Measurements from ENCODE around the gene DCTPP1. TPM values are rescaled to one million over a fixed set of nuclear protein-coding genes. Genes with fewer than 3 reads are reported as not detected.
"Not testable (repeated sequence)": the region's sequence is repeated elsewhere in the genome, so short reads cannot be mapped to it uniquely, and the experiment has no call there.

The DCTPP1 gene
- total RNA-seq, 1 experiment from 2014 or later, result 32.2 TPM

- no peak for DNase-seq (ENCODE audit: low read depth)
Measured at GRCh38 chr16:30414159-30414558, 15.7 kb downstream of the DCTPP1 start.

GRCh38 chr16:30413112-30413806, 16.6 kb downstream of the DCTPP1 start:
- no peak for DNase-seq (ENCODE audit: low read depth)

- peak; percentile 86 for DNase-seq (ENCODE audit: low read depth)
Measured at GRCh38 chr16:30409125-30410060, 20.4 kb downstream of the DCTPP1 start.

- no peak for DNase-seq (ENCODE audit: low read depth)
Measured at GRCh38 chr16:30407804-30408534, 21.9 kb downstream of the DCTPP1 start.

- peak; percentile 84 for DNase-seq (ENCODE audit: low read depth)
Measured at GRCh38 chr16:30407102-30407803, 22.6 kb downstream of the DCTPP1 start, which contains the start of gene ZNF771. TSS of gene ZNF771 (plus strand) at chr16:30407606. CDS start at chr16:30408054, 448 bp downstream.

- no peak for DNase-seq (ENCODE audit: low read depth)
Measured at GRCh38 chr16:30406795-30407101, 23.1 kb downstream of the DCTPP1 start.

GRCh38 chr16:30401768-30402425, 27.9 kb downstream of the DCTPP1 start:
- DNase-seq (ENCODE audit: low read depth), result no peak

GRCh38 chr16:30399435-30400186, 30.2 kb downstream of the DCTPP1 start:
- no peak for DNase-seq (ENCODE audit: low read depth)

- DNase-seq (ENCODE audit: low read depth), result no peak
Measured at GRCh38 chr16:30398661-30399434, 31.0 kb downstream of the DCTPP1 start.

- DNase-seq (ENCODE audit: low read depth), result no peak
Measured at GRCh38 chr16:30397776-30398660, 31.8 kb downstream of the DCTPP1 start.

- no peak for DNase-seq (ENCODE audit: low read depth)
Measured at GRCh38 chr16:30397056-30397455, 32.8 kb downstream of the DCTPP1 start.

- DNase-seq (ENCODE audit: low read depth), result not testable (repeated sequence)
Measured at GRCh38 chr16:30396627-30397026, 33.2 kb downstream of the DCTPP1 start.

GRCh38 chr16:30395992-30396585, 33.7 kb downstream of the DCTPP1 start:
- DNase-seq (ENCODE audit: low read depth), result no peak

GRCh38 chr16:30395155-30395991, 34.5 kb downstream of the DCTPP1 start, which contains the start of gene ZNF48:
TSS of gene ZNF48 (plus strand) at chr16:30395420. CDS start at chr16:30395795, 375 bp downstream.
- peak; percentile 87 for DNase-seq (ENCODE audit: low read depth)

- peak; percentile 43 for DNase-seq (ENCODE audit: low read depth)
Measured at GRCh38 chr16:30394592-30395154, 35.2 kb downstream of the DCTPP1 start.

GRCh38 chr16:30383521-30383920, 46.3 kb downstream of the DCTPP1 start:
- DNase-seq (ENCODE audit: low read depth), result no peak

Measured in M059J (cell line).